Effector CD8-positive, alpha-beta T cell (primary cell): ENCODE data around the gene GNG4.

ENCODE experiments used
- DNase-seq: peaks from one replicate; lab custom pipeline; 2025; lab: John Stamatoyannopoulos, UW
- total RNA-seq, 4 experiments: gene quantifications; one replicate each; lab custom pipeline; 2026; lab: John Stamatoyannopoulos, UW

Gene GNG4
- 0.24 to 3.7 (median 0.76) reads per million in 4 experiments for total RNA-seq

DNA sequence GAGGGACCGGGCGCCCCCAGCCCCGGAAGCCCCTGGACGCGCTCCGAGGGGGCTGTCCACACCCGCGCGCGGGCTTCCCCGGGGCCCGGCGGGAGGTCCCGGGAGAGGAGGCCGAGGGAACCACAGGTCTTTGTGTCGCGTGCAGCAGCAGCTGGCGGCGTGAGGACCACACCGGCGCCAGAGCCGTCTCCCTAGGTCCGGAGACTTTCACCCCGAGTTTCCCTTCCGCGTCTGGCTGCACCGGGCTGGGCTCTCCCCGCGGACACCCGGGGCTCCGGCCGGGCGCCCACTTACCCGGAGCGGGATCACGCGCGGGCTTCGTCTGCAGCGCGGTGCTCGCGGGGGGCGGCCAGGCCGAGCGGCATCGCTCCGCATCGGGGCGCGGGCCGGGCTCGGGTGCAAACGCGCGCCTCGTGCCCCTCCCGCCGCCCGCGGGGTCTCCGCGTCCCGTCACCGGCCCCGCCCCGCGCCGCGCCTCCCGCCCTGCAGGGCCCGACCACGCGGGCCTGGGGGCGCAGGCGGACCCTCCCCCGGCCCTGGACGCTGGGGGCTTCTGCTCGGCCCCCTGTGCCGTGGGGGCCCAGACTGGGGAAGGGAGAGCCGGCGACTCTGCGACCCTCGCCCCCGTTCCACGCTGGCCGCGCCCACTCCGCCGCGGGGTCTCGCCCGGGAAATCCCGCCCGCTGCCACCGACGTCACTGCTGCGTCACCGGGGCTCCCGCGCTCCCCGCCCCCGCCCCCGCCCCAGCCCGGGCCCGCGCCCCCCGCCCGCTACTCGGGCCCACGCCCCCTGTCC, at the start of gene GNG4:
GNG4 (minus strand) TSS at position 417 of the 796 bp plus-strand sequence. CDS start 65,946 bp downstream, outside the sequence.
- DNase-seq: no peak

DNA sequence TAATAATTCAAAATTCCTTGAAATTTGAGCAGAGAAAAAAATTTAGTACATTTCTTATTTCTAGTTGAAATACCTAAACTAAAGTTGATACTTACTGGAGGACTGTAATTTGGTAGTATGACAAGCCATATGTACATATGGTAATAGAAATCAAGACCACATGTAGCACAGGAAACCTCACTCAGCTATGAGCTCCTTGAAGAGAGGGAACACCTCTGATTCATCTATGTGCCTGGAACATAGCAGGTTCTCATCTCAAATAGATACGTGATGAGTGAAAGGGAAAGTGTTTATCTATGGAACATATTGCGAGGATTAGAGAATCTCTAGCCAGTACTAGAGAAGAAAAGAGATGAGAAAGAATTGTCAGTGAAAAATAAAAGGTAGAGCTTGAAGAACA, 47.9 kb upstream of the GNG4 start:
- no peak for DNase-seq

DNA sequence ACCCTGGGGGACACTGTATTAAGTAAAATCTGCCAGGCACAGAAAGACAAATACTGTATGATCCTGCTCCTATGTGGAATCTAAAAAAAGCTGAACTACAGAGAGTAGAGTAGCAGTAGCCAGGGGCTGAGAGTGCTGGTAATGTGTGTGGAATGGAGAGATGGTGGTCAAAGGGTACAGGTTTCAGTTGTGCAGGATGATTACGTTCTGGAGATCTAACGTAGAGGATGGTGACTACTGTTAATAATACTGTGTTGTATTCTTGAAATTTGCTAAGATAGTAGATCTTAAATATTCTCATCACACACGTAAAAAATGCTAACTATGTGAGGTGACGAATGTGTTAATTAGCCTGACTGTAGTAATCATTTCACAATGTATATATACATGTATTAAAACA, 39.8 kb upstream of the GNG4 start:
- DNase-seq: no peak

DNA sequence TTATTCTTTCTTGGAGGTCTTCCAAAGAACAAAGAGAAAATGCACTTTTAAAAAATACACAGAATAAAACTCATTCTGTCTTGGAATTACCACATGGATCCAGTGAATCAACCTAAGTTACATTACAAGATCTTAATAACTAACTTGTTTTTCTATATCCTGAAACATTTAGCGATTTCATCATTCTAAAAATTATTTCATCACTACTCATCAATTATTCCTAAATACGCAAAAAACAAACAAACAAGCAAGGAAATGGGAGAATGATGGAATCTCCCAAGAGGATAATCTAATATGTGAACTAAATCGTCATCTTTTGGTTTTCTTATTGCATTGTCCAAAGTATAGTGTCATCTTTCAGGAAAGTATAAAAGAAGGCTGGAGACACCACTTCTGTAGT, 38.5 kb upstream of the GNG4 start:
- DNase-seq: no peak

DNA sequence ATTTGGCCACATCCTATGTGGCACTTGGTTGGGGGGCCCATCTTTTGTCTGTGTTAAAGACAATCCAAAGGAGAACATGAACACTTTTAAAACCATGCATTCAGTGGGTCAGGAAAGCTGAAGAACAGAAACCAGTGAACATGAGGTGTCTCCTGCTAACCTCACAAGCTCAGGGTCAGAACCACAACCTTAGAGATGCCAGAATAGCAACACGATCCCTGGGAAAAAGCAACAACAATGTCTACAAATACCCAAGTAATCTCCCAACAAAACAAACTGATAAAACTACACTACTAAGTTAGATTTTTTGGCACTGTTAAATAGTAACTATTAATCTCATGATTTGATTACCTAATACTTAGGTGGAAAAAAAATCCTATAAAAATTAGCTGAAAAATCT, 34.1 kb upstream of the GNG4 start:
- no peak for DNase-seq

DNA sequence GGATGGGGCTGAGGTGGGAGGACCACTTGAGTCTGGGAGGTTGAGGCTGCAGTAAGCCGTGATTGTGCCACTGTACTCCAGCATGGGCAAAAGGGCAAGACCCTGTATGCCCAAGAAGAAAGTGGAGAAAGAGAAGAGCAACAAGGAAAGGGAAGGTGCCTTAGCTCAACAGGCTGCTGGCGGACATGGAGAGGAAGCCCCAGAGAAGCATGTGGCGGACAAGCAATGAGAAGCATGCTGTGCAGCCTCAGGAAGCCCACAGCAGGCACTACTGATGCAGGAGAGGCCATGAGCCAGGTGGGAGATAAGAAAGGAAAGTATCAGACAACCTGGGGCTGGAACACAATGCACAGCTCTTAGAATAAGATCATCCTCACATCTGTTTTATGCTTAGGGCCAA, 32.6 kb upstream of the GNG4 start:
- no peak for DNase-seq

DNA sequence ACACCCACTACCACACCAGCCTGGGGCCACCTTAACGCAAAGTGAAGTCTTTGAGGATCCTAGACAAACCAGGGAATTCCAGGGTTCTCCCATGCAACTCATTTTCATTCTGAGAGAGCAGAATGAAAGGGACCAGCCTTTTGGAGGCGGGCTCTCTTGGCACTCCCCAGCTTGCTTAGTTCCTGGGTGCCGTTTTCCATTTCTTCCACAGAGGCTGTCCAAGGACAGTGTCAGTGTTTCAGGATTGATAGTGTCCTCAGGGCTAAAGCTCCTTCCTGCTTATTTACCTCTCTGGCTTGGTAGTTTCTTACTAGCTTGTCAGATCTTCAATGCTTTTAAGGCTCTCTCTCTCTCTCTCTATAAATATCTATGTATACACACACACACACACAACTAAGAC, 30.1 kb upstream of the GNG4 start:
- no peak for DNase-seq

DNA sequence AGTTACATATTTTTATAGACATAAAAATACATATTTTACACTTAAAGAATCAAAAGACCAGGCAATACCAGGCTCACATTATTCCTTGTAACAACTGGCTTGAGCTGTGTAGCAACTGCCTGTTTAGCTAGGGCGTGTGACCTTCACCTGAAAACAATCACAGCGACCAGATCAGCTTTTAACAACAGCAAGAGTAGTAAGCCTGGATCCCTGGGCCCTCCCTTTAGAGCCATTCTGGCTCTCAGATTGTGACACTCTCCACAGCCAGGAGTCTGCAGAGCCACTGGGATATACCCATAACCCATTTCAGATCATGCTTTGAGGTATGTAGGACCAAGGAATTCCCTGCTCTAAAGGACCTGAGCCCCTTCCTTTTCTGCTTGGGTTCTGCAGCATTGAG, 29.4 kb upstream of the GNG4 start:
- no peak for DNase-seq

GRCh38 chr1:235675152-235675890, 25.7 kb upstream of the GNG4 start:
- DNase-seq: no peak

DNA sequence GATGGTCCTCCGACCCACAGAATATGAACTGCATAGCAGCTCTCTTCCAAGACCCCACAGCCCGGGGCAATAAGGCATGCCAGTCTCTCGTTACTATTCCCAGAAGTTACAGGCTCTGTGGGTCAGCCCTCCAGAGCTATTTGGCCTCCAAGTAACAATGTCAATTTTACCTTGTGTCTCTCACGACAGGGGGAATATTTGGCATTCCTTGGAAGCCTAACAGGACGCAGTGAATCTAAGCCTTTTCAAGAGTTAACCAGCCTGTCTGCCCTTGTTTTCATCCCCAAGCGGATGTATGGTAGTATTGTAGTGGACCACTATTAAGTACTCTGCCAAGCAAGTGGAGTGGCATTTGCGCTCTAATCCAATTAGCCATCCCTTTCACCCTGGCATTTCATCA, 24.4 kb upstream of the GNG4 start:
- no peak for DNase-seq

- no peak for DNase-seq
These were observed 22.4 kb upstream of the GNG4 start for GRCh38 chr1:235671992-235672391.

DNA sequence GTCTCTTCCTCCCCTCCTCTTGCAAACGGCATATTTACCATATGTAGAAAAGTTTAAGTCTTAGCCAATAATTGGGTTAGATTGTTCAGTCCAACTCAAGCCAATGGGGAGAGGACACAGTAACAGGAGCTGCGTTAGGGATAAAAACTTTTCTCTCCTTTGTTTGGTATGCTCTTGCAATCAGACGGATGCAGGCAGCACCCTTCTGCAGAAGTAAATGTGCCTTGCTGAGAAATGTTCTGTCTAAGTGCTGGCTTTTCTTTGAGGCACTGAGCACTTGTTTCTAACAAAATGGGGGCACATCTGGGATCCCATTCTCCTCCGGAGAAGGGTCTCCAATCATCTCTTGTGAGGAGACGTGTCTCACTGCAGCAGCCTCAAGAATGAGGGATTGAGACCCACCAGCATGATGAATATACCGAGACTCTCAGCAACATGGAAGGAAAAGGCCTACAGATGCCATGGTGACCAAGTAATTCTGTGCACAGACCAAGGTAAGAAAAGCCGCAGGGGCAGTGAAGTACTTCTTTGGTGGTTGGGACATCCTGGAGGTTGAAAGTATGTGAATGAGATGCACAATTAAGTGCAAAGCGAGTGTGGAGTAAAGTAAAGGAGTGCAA, 20.7 kb upstream of the GNG4 start:
- DNase-seq: no peak

GRCh38 chr1:235669277-235669676, 19.7 kb upstream of the GNG4 start:
- no peak for DNase-seq

DNA sequence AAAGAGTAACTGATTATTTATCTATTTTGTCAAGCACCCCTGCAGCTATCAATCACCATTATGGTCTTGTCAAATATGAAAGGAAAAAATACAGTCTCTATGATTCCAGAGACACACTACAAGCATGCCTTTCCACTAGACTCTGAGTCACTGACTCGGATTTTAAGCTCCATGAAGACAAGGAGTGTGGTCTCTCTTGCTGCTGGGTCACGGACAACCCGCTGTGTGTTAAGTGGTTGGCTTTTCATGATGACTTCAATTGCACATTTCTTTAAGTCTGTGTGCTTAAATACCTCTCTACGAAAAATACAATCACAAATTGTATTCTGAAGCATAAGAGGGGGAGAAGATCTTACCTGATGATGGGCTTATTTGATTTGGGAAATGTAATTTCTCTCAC, 14.0 kb upstream of the GNG4 start:
- no peak for DNase-seq

DNA sequence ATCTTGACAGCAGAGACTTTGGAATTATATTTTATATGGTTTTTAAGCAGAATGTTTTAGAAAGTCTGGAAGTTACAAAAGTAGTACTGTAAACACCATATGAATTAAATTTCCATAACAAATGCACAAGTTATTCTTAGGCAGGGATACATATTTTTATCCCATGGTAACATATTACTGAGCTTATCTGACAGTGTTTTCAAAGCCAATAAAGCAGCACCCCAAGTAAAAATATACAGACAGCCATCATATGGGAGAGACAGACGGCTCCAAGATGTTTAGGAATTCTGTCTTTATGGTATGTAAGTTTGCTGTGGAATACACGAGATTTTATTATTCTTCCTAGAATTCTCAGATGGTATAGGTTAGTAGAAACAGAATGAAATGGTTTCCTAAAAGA, 12.0 kb upstream of the GNG4 start:
- no peak for DNase-seq

- DNase-seq: no peak
These were observed 9.7 kb upstream of the GNG4 start for GRCh38 chr1:235659186-235659771.

- no peak for DNase-seq
These were observed 8.4 kb upstream of the GNG4 start for GRCh38 chr1:235657747-235658526.

GRCh38 chr1:235657269-235657668, 7.7 kb upstream of the GNG4 start:
- no peak for DNase-seq

DNA sequence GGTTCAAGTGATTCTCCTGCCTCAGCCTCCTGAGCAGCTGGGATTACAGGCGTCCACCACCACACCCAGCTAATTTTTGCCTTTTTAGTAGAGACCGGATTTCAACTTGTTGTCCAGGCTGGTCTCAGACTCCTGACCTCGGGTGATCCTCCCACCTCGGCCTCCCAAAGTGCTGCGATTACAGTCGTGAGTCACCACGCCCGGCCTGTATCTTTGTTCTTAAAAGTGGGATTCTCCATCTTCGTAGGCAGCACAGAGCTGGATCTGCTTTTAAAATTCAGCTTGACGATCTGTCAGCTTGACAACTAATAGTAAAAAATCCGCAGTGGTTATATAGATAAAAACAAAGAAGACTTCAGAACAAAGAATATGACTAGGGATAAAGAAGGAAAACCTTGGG, 2.8 kb upstream of the GNG4 start:
- no peak for DNase-seq

GRCh38 chr1:235651170-235651806, 1.7 kb upstream of the GNG4 start:
- DNase-seq: no peak
